ENCODE data around the gene THRB.

THRB gene

GRCh38 chr3:24394754-24395153, 99.9 kb downstream of the THRB start:
- H3K27ac Mint-ChIP-seq, result no peak overlapping the region
- H3K4me1 Mint-ChIP-seq, result no peaks in the 10 kb centered on the region
- no peaks in the 10 kb centered on the region for H3K27me3 Mint-ChIP-seq
- H3K9me3 Mint-ChIP-seq, result no peaks in the 10 kb centered on the region
- H3K36me3 Mint-ChIP-seq, result no peaks in the 10 kb centered on the region
- H3K4me3 Mint-ChIP-seq, result no peak overlapping the region

- Mint-ChIP-seq H3K4me3 (no peak overlapping the region), H3K27me3 (no peaks in the 10 kb centered on the region), H3K9me3 (no peaks in the 10 kb centered on the region), H3K4me1 (no peaks in the 10 kb centered on the region), H3K36me3 (no peaks in the 10 kb centered on the region), H3K27ac (no peak overlapping the region)
Measured at GRCh38 chr3:24393316-24393715, 101.3 kb downstream of the THRB start.

- Mint-ChIP-seq H3K4me1 (no peaks in the 10 kb centered on the region), H3K4me3 (no peak overlapping the region), H3K9me3 (no peaks in the 10 kb centered on the region), H3K36me3 (no peaks in the 10 kb centered on the region), H3K27me3 (no peaks in the 10 kb centered on the region), H3K27ac (no peak overlapping the region)
Measured at GRCh38 chr3:24390169-24391130, 104.2 kb downstream of the THRB start.

- Mint-ChIP-seq H3K27ac (no peak overlapping the region), H3K4me3 (no peak overlapping the region), H3K27me3 (no peaks in the 10 kb centered on the region), H3K36me3 (no peaks in the 10 kb centered on the region), H3K9me3 (no peaks in the 10 kb centered on the region), H3K4me1 (no peaks in the 10 kb centered on the region)
Measured at GRCh38 chr3:24389108-24390090, 105.3 kb downstream of the THRB start.

- H3K9me3 Mint-ChIP-seq, result no peaks in the 10 kb centered on the region
- H3K4me1 Mint-ChIP-seq, result no peaks in the 10 kb centered on the region
- H3K27ac Mint-ChIP-seq, result no peak overlapping the region
- no peaks in the 10 kb centered on the region for H3K27me3 Mint-ChIP-seq
- H3K4me3 Mint-ChIP-seq, result no peak overlapping the region
- H3K36me3 Mint-ChIP-seq, result no peaks in the 10 kb centered on the region
Measured at GRCh38 chr3:24388611-24389010, 106.0 kb downstream of the THRB start.

- Mint-ChIP-seq H3K27me3 (no peaks in the 10 kb centered on the region), H3K36me3 (no peaks in the 10 kb centered on the region), H3K9me3 (no peaks in the 10 kb centered on the region), H3K27ac (no peak overlapping the region), H3K4me1 (no peaks in the 10 kb centered on the region), H3K4me3 (no peak overlapping the region)
Measured at GRCh38 chr3:24388159-24388558, 106.5 kb downstream of the THRB start.

- Mint-ChIP-seq H3K9me3 (no peaks in the 10 kb centered on the region), H3K36me3 (no peaks in the 10 kb centered on the region), H3K27me3 (no peaks in the 10 kb centered on the region), H3K4me3 (no peak overlapping the region), H3K27ac (no peak overlapping the region), H3K4me1 (no peaks in the 10 kb centered on the region)
Measured at GRCh38 chr3:24387493-24387892, 107.2 kb downstream of the THRB start.

- Mint-ChIP-seq H3K27me3 (no peaks in the 10 kb centered on the region), H3K27ac (no peak overlapping the region), H3K4me3 (no peak overlapping the region), H3K9me3 (no peaks in the 10 kb centered on the region), H3K36me3 (no peaks in the 10 kb centered on the region), H3K4me1 (no peaks in the 10 kb centered on the region)
Measured at GRCh38 chr3:24387000-24387399, 107.7 kb downstream of the THRB start.

GRCh38 chr3:24386458-24386857, 108.2 kb downstream of the THRB start:
- no peak overlapping the region for H3K27ac Mint-ChIP-seq
- no peaks in the 10 kb centered on the region for H3K36me3 Mint-ChIP-seq
- no peaks in the 10 kb centered on the region for H3K27me3 Mint-ChIP-seq
- H3K4me1 Mint-ChIP-seq, result no peaks in the 10 kb centered on the region
- no peak overlapping the region for H3K4me3 Mint-ChIP-seq
- no peaks in the 10 kb centered on the region for H3K9me3 Mint-ChIP-seq

- Mint-ChIP-seq H3K4me3 (no peak overlapping the region), H3K27me3 (no peaks in the 10 kb centered on the region), H3K4me1 (no peaks in the 10 kb centered on the region), H3K27ac (no peak overlapping the region), H3K36me3 (no peaks in the 10 kb centered on the region), H3K9me3 (no peaks in the 10 kb centered on the region)
Measured at GRCh38 chr3:24385012-24385615, 109.5 kb downstream of the THRB start.

- Mint-ChIP-seq H3K27me3 (no peaks in the 10 kb centered on the region), H3K4me1 (no peaks in the 10 kb centered on the region), H3K9me3 (no peaks in the 10 kb centered on the region), H3K27ac (no peak overlapping the region), H3K36me3 (no peaks in the 10 kb centered on the region), H3K4me3 (no peak overlapping the region)
Measured at GRCh38 chr3:24382647-24383046, 112.0 kb downstream of the THRB start.

- Mint-ChIP-seq H3K27ac (no peak overlapping the region), H3K4me1 (no peaks in the 10 kb centered on the region), H3K27me3 (no peaks in the 10 kb centered on the region), H3K4me3 (no peak overlapping the region), H3K9me3 (no peaks in the 10 kb centered on the region), H3K36me3 (no peaks in the 10 kb centered on the region)
Measured at GRCh38 chr3:24379936-24380335, 114.7 kb downstream of the THRB start.

GRCh38 chr3:24378313-24378712, 116.3 kb downstream of the THRB start:
- Mint-ChIP-seq H3K4me3 (no peak overlapping the region), H3K27me3 (no peaks in the 10 kb centered on the region), H3K9me3 (no peaks in the 10 kb centered on the region), H3K27ac (no peak overlapping the region), H3K36me3 (no peaks in the 10 kb centered on the region), H3K4me1 (no peaks in the 10 kb centered on the region)

- H3K4me1 Mint-ChIP-seq, result no peaks in the 10 kb centered on the region
- H3K27me3 Mint-ChIP-seq, result no peaks in the 10 kb centered on the region
- H3K36me3 Mint-ChIP-seq, result no peaks in the 10 kb centered on the region
- H3K9me3 Mint-ChIP-seq, result no peaks in the 10 kb centered on the region
- no peak overlapping the region for H3K4me3 Mint-ChIP-seq
- no peak overlapping the region for H3K27ac Mint-ChIP-seq
Measured at GRCh38 chr3:24377218-24377993, 117.2 kb downstream of the THRB start.

- Mint-ChIP-seq H3K4me1 (no peaks in the 10 kb centered on the region), H3K9me3 (no peaks in the 10 kb centered on the region), H3K4me3 (no peak overlapping the region), H3K36me3 (no peaks in the 10 kb centered on the region), H3K27me3 (no peaks in the 10 kb centered on the region), H3K27ac (no peak overlapping the region)
Measured at GRCh38 chr3:24375947-24376384, 118.7 kb downstream of the THRB start.
